COLO668 (cell line): ENCODE data around the gene SMIM15.
"Not testable (repeated sequence)": the region's sequence is repeated elsewhere in the genome, so short reads cannot be mapped to it uniquely, and the experiment has no call there.

Experiments
- DNase-seq: peaks from one replicate; lab custom pipeline; 2025; ENCODE audit not compliant: unreplicated experiment; lab: John Stamatoyannopoulos, UW

Gene SMIM15

GRCh38 chr5:61162010-61162831 is at the start of gene SMIM15:
Gene SMIM15, minus strand, starts transcription at chr5:61162468. Its CDS starts 2,297 bp downstream, at chr5:61160171.
- DNase-seq: peak; percentile 91

DNA sequence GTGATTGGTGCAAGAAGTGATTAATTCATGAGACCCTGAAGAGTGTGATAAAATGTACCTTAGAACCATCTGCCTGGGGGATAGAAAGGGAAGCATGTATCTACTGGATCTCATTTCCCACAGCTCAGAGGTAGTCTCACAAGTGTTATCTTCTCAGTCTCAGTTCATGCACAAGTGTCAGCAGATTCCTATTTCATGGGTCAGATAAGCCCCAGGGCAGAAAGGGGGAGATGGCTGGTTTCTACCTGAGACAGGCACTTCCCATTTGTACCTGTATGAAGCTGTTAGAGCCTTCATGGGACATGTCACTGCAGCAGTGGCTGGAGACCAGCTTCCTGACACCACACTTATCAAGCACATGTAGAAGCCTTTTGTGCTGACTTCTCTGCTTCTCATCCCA is 45.6 kb upstream of the SMIM15 start:
- no peak for DNase-seq

DNA sequence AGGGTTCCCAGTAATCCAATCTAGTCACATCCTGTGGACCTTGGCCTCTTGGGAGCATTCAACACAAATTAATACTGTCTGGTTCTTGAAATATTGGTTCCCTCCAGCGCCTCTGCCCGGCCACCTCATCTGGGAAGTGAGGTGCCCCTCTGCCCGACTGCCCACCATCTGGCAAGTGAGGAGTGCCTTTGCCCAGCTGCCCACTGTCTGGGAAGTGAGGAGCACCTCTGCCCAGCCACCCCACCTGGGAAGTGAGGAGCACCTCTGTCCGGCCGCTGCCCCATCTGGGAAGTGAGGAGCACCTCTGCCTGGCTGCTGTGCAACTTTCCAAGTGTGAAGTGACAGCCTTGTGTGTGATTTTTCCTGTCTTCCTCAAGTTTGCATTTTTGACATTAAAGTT is 42.7 kb upstream of the SMIM15 start:
- no peak for DNase-seq

DNA sequence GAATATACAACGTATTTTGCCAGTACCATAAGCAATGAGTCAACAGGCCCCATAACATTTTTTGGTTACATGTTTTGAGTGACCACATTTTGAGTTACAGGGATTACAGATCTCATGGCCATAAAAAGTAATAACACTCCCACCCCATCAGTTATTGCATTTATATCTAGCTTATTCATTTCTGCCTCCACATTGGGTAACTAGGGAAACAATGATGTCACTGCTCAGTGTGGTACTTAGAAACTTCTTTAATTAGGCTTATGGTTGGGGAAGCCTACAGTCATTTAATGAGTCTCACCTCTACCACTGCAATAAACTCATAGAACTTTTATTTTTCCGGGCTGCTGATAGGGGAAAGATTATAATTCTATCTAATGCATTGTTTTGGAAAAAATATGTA is 39.9 kb upstream of the SMIM15 start:
- DNase-seq: no peak

- no peak for DNase-seq
These were observed 38.4 kb upstream of the SMIM15 start for GRCh38 chr5:61200582-61201155.

DNA sequence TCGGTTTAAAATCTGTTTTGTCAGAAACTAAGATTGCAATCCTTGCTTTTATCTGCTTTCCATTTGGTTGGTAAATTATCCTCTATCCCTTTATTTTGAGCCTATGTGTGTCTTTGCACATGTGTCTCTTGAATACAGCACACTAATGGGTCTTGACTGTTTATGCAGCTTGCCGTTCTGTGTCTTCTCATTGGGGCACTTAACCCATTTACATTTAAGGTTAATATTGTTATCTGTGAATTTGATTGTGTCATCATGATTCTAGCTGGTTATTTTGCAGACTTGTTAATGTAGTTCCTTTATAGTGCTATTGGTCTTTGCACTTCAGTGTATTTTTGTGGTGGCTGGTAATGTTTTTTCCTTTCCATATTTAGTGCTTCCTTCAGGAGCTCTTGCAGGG is 36.3 kb upstream of the SMIM15 start:
- no peak for DNase-seq

DNA sequence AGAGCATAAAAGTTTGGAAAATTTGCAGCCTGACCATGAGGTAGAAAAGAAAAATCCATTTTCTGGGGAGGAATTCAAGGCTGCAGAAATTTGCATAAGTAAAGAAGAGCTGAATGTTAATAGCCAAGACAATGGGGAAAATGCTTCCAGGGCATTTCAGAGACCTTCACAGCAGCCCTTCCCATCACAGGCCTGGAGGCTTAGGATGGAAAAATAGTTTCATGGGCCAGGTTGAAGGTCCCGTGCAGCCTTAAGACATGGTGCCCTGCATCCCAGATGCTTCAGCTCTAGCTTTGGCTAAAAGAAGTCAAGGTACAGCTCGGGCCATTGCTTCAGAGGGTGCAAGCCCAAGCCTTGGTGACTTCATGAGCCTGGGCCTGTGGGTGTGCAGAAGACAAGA is 25.6 kb upstream of the SMIM15 start:
- DNase-seq: not testable (repeated sequence)

GRCh38 chr5:61187352-61187751 is 25.1 kb upstream of the SMIM15 start:
- DNase-seq: not testable (repeated sequence)

DNA sequence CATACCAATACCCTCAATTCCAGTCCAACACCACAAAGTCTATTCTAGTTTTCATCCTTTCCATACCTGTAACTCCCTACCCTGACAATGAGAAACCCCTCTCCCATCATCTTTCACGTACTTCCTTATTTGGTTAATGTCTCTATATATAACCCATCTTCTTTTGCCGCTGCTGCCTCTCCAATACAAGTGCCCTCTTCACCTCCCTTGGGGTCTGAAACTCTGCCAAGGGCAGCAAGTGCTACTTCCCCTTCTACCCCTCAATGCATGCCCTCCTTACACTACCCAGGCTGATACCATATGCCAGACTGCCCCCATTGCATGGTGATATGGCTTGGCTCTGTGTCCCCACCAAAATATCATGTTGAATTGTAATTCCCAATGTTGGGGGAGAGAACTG is 24.4 kb upstream of the SMIM15 start:
- DNase-seq: no peak

- DNase-seq: no peak
These were observed 22.4 kb upstream of the SMIM15 start for GRCh38 chr5:61184708-61185107.

DNA sequence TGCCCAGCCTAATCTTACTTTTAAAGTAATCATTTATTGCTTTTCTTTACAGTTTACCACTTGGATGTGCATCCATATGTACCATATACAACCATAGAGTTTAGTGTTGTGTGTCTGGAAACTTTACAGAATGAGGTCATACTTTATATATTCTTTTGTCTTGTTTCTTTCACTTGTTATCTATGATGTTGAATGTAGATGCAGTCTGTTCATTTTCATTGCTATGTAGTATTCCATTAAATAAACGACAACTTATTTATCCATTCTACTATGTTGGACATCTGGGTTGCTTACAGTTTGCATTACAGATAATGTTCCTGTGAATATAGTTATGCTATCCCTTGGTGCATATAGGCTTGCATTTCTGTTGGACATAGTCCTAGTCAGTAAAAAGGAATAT is 21.3 kb upstream of the SMIM15 start:
- no peak for DNase-seq

- DNase-seq: no peak
These were observed 20.2 kb upstream of the SMIM15 start for GRCh38 chr5:61182449-61182848.

GRCh38 chr5:61180886-61181285 is 18.6 kb upstream of the SMIM15 start:
- DNase-seq: no peak

DNA sequence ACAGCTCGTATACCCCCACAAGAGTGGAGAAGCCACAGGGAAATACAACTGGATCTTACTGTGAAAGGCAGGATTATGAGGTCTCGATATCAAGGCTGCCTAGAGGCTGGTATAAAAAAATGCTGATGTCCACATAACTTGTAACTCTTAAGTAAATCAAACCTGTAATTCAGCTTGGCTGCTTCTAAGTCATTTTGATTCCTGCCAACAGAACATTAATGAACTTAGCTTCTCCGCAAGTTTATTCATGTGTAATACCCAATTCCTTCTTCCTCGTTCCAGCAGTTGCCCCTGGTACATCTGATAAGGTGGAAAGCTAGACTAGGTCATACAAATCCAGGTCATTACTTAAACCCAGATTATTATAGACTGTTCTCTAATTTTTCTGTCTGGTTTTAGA is 16.4 kb upstream of the SMIM15 start:
- no peak for DNase-seq

GRCh38 chr5:61177716-61178115 is 15.4 kb upstream of the SMIM15 start:
- DNase-seq: no peak

GRCh38 chr5:61177070-61177469 is 14.8 kb upstream of the SMIM15 start:
- DNase-seq: no peak

GRCh38 chr5:61176631-61177030 is 14.4 kb upstream of the SMIM15 start:
- DNase-seq: no peak

DNA sequence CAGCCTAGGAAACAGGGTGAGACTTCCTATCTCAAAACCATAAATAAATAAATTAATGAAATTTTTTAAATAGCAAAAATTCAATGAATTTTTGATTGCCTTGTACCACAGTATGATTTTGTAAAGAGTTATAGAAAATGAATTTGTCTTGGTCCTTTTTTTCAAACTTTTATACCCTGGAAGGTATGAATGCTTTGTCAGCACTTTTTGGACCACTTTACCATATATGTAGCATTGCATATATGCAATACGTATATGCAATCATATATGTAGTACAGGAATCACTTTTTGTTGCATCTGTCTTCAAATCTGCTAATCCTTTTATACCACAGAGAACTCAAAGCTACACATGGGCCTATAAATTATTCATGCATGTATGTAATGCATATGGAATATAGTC is 9.2 kb upstream of the SMIM15 start:
- no peak for DNase-seq

DNA sequence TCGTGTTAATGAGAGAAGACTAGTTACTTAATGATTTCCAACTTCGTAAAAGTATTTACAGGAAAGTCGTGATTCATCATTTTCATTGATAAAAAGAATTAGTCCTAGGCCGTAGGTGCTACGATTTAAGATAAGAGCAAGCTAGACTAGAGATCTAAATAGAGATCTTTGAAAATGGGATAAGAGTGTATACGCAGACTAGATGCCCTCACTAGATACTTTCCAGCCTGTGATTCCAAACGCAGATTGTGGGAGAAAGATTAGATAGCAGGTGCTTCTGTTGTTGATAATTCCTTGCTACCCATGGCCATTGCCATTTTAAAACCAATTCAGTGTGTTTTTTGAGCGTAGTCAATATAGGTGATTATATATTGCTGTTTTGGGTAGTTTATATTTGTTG is 6.7 kb upstream of the SMIM15 start:
- no peak for DNase-seq

GRCh38 chr5:61167382-61167781 is 5.1 kb upstream of the SMIM15 start:
- DNase-seq: no peak

DNA sequence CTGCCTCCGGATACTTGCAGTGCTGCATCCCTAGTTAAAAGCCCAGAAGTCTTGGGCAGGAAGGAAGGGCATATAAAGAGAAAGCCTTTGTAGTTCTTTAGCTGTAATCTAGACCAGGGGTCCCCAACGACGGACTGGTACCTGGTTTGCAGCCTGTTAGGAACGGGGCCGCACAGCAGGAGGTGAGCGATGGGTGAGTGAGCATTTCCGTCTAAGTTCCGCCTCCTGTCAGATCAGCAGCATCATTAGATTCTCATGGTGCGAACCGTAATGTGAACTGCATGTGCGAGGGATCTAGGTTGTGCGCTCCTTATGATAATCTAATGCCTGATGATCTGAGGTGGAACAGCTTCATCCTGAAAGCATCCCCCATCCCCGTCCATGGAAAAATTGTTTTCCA is 1.6 kb upstream of the SMIM15 start:
- no peak for DNase-seq

DNA sequence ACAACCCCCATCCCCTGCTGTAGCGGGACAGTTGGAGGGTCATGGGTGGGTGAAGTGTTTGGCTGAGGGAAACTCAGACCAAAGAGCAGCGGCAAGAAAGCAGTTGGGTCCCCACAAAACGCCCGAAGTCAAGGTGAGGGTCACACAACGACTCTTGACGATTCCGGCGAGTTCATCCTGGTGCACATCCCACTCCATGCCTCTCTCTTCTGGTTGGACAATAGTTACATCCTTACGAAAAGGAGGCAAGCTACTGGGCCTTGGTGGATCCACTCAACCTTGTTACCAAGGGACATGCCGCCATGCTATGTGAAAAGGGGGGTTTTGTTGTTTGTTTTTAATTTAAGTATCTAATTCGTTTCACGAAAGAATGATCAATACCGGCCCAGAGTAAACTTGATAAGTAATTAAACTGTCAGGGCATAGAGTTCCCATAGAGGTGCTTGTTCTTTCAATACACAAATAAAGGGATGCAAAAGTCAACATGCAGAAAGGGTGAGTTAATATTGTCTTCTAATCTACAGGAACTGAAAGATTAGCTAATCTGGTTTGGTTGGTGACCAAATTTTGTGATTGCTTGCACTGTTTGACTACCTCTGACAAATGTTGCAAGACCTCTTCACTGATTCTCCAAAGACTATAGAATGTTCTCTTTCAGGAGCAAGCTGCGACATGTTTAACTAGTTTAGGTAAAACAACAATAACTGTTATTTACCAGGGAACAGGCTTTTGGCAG is 732 bp upstream of the SMIM15 start:
- DNase-seq: peak; percentile 41
